ENCODE results near the gene DAZL.
A peak's percentile ranks its signal among the peaks of the same experiment; 100 is the strongest.

The DAZL gene

DNA sequence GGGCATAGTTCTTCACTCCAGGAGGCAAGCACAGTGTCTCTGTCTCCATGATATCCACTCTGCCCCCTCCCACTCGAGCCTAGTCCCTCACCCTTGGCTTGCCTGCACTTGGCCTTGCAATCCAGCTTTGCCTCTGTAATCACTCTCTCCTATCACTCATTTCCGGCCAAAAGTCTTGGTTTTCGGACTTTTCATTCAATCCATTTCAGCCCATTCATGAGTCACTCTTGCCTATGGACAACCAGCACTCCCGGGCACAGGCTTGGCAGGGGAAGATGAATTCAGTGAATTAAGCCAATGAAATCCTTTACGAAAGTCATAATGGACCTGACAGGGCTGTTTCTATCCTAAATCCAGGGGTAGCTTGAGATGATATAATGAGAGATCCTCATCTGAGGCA is 21.7 kb downstream of the DAZL start:
- DNase-seq (ENCODE audit: low spot score in 2 of 2) (no peak), ATAC-seq (ENCODE audit: low read depth) (no peak)
- Mint-ChIP-seq H3K27me3 (no peaks in the 10 kb centered on the region), H3K36me3 (no peaks in the 10 kb centered on the region), H3K4me1 (no peaks in the 10 kb centered on the region), H3K27ac (no peak overlapping the region), H3K9me3 (peaks cover 2% of the 10 kb centered on the region), H3K4me3 (no peak overlapping the region)

- Mint-ChIP-seq H3K9me3 (peaks cover 5% of the 10 kb centered on the region), H3K36me3 (peaks cover 6% of the 10 kb centered on the region), H3K27me3 (peaks cover 11% of the 10 kb centered on the region), H3K4me1 (no peaks in the 10 kb centered on the region), H3K27ac (no peak overlapping the region), H3K4me3 (no peak overlapping the region)
- no peak for DNase-seq (ENCODE audit: low spot score in 2 of 2)
- no peak for ATAC-seq (ENCODE audit: low read depth)
Measured at GRCh38 chr3:16570113-16570512, 35.1 kb downstream of the DAZL start.

DNA sequence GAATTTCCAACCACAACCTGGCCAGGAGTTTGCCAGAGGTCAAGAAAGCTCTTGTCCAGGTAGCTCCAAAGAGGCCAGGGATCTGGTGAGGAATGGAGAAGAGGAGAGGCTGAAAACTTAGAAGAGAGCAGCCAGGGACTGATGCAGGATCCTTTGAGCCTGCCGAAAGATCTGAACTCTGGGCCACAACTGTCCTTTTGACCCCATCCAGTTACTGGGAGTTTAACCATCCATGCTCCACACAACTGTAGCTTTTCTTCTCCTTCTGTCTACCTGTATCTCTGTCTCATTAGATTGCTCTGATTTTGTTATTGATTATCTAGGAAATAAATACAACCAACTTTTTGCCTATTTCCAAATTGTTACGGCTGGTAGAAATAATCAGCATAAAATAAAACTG is 36.7 kb downstream of the DAZL start:
- H3K9me3 Mint-ChIP-seq = peaks cover 6% of the 10 kb centered on the region
- DNase-seq (ENCODE audit: low spot score in 2 of 2) (no peak), ATAC-seq (ENCODE audit: low read depth) (no peak)
- no peaks in the 10 kb centered on the region for H3K4me1 Mint-ChIP-seq
- H3K4me3 Mint-ChIP-seq = no peak overlapping the region
- H3K27ac Mint-ChIP-seq = no peak overlapping the region
- peaks cover 4% of the 10 kb centered on the region for H3K36me3 Mint-ChIP-seq
- H3K27me3 Mint-ChIP-seq = peaks cover 8% of the 10 kb centered on the region

- ATAC-seq (ENCODE audit: low read depth) (no peak), DNase-seq (ENCODE audit: low spot score in 2 of 2) (no peak)
- no peak overlapping the region for H3K4me3 Mint-ChIP-seq
- H3K27ac Mint-ChIP-seq = no peak overlapping the region
- H3K36me3 Mint-ChIP-seq = peaks cover 4% of the 10 kb centered on the region
- peaks cover 6% of the 10 kb centered on the region for H3K9me3 Mint-ChIP-seq
- H3K27me3 Mint-ChIP-seq = peaks cover 8% of the 10 kb centered on the region
- no peaks in the 10 kb centered on the region for H3K4me1 Mint-ChIP-seq
Measured at GRCh38 chr3:16568115-16568514, 37.1 kb downstream of the DAZL start.

- no peaks in the 10 kb centered on the region for H3K27me3 Mint-ChIP-seq
- no peak overlapping the region for H3K4me3 Mint-ChIP-seq
- no peaks in the 10 kb centered on the region for H3K4me1 Mint-ChIP-seq
- ATAC-seq (ENCODE audit: low read depth) (no peak), DNase-seq (ENCODE audit: low spot score in 2 of 2) (no peak)
- no peak overlapping the region for H3K27ac Mint-ChIP-seq
- no peaks in the 10 kb centered on the region for H3K36me3 Mint-ChIP-seq
- peaks cover 4% of the 10 kb centered on the region for H3K9me3 Mint-ChIP-seq
Measured at GRCh38 chr3:16559653-16560365, 45.4 kb downstream of the DAZL start.

DNA sequence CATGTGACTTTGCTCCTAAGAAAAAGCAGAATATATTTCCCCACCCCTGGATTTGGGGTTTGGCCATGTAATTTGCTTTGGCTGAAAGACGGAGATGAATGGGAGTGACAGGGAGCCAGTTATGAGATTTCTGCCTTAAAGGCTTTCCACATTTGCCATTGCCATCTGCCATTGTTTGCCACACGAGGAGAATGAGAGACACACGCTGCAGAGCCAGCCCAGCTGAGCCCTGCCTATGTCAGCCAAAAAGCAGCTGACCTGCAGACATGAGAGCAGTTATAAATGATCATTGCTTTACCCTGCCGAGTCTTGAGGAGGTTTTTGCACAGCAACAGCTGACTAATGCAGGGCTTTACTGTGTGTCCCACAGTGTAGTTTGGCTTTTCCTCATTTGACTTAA is 51.1 kb downstream of the DAZL start:
- no peak overlapping the region for H3K4me3 Mint-ChIP-seq
- H3K27ac Mint-ChIP-seq = no peak overlapping the region
- H3K27me3 Mint-ChIP-seq = peaks cover 17% of the 10 kb centered on the region
- no peaks in the 10 kb centered on the region for H3K4me1 Mint-ChIP-seq
- H3K36me3 Mint-ChIP-seq = no peaks in the 10 kb centered on the region
- no peak for ATAC-seq (ENCODE audit: low read depth)
- DNase-seq (ENCODE audit: low spot score in 2 of 2) = no peak
- no peaks in the 10 kb centered on the region for H3K9me3 Mint-ChIP-seq

- DNase-seq (ENCODE audit: low spot score in 2 of 2) (no peak), ATAC-seq (ENCODE audit: low read depth) (no peak)
- Mint-ChIP-seq H3K27ac (no peak overlapping the region), H3K27me3 (peaks cover 17% of the 10 kb centered on the region), H3K4me1 (no peaks in the 10 kb centered on the region), H3K36me3 (no peaks in the 10 kb centered on the region), H3K9me3 (no peaks in the 10 kb centered on the region), H3K4me3 (no peak overlapping the region)
Measured at GRCh38 chr3:16552757-16553156, 52.5 kb downstream of the DAZL start.

DNA sequence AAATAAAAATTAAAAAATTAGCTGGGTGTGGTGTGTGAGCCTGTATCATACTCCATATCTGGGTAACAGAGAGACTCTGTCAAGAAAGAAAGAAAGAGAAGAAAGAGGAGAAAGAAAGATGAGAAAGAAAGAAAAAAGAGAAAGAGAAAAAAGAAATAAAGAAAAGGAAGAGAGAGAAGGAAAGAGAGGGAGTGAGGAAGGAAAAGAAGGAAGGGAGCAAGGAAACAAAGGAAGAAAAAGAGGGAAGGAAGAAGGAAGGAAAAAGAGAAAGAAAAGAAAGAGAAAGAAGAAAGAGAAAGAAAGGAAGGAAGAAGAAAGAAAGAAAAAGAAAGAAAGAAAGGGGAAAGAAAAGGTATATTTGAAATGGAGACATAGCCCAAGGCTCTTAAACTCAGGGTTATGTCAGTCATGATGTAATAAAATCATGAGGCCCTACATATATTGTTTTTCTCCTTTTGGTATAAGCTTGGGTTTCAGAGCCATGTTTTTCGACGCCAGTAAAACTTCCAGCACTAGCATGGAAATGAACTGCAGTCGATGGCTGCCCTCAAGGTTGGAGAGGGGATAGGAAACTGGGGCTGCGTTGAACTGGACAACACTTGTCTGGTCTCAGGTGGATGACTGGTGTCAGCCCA is 53.8 kb downstream of the DAZL start:
- no peaks in the 10 kb centered on the region for H3K36me3 Mint-ChIP-seq
- no peak overlapping the region for H3K4me3 Mint-ChIP-seq

GRCh38 chr3:16550676-16551341 is 54.4 kb downstream of the DAZL start:
- Mint-ChIP-seq H3K36me3 (no peaks in the 10 kb centered on the region), H3K4me3 (no peak overlapping the region), H3K9me3 (no peaks in the 10 kb centered on the region), H3K27ac (no peak overlapping the region), H3K4me1 (no peaks in the 10 kb centered on the region), H3K27me3 (peaks cover 17% of the 10 kb centered on the region)
- DNase-seq (ENCODE audit: low spot score in 2 of 2) (peak; percentile 73 to 78), ATAC-seq (ENCODE audit: low read depth) (peak; percentile 95)

More for the DNA sequence above, 53.8 kb downstream of the DAZL start:
- no peaks in the 10 kb centered on the region for H3K9me3 Mint-ChIP-seq
- H3K27ac Mint-ChIP-seq = no peak overlapping the region
- H3K27me3 Mint-ChIP-seq = peaks cover 17% of the 10 kb centered on the region
- H3K4me1 Mint-ChIP-seq = no peaks in the 10 kb centered on the region
- DNase-seq (ENCODE audit: low spot score in 2 of 2) = no peak
- no peak for ATAC-seq (ENCODE audit: low read depth)

- no peak for DNase-seq (ENCODE audit: low spot score in 2 of 2)
- no peak overlapping the region for H3K4me3 Mint-ChIP-seq
- H3K36me3 Mint-ChIP-seq = no peaks in the 10 kb centered on the region
- H3K27me3 Mint-ChIP-seq = peaks cover 17% of the 10 kb centered on the region
- H3K4me1 Mint-ChIP-seq = no peaks in the 10 kb centered on the region
- H3K9me3 Mint-ChIP-seq = no peaks in the 10 kb centered on the region
- ATAC-seq (ENCODE audit: low read depth) = no peak
- no peak overlapping the region for H3K27ac Mint-ChIP-seq
Measured at GRCh38 chr3:16550305-16550675, 54.9 kb downstream of the DAZL start.

- no peaks in the 10 kb centered on the region for H3K9me3 Mint-ChIP-seq
- H3K4me3 Mint-ChIP-seq = no peak overlapping the region
- ATAC-seq (ENCODE audit: low read depth) = no peak
- no peak for DNase-seq (ENCODE audit: low spot score in 2 of 2)
- H3K4me1 Mint-ChIP-seq = no peaks in the 10 kb centered on the region
- H3K36me3 Mint-ChIP-seq = no peaks in the 10 kb centered on the region
- H3K27ac Mint-ChIP-seq = no peak overlapping the region
- H3K27me3 Mint-ChIP-seq = peaks cover 20% of the 10 kb centered on the region
Measured at GRCh38 chr3:16548721-16549120, 56.5 kb downstream of the DAZL start.

GRCh38 chr3:16547561-16548357 is 57.5 kb downstream of the DAZL start:
- Mint-ChIP-seq H3K4me3 (no peak overlapping the region), H3K36me3 (no peaks in the 10 kb centered on the region), H3K27ac (no peak overlapping the region), H3K27me3 (peaks cover 15% of the 10 kb centered on the region), H3K9me3 (no peaks in the 10 kb centered on the region), H3K4me1 (no peaks in the 10 kb centered on the region)
- ATAC-seq (ENCODE audit: low read depth) (no peak), DNase-seq (ENCODE audit: low spot score in 2 of 2) (no peak)

GRCh38 chr3:16546186-16547010 is 58.8 kb downstream of the DAZL start:
- Mint-ChIP-seq H3K36me3 (no peaks in the 10 kb centered on the region), H3K4me3 (no peak overlapping the region), H3K4me1 (no peaks in the 10 kb centered on the region), H3K27ac (no peak overlapping the region), H3K9me3 (no peaks in the 10 kb centered on the region), H3K27me3 (peaks cover 9% of the 10 kb centered on the region)
- DNase-seq (ENCODE audit: low spot score in 2 of 2) (no peak), ATAC-seq (ENCODE audit: low read depth) (no peak)

Data from memory B cell (primary cell).